ENCODE data around the gene TMEM40. TPM values are rescaled to one million over a fixed set of nuclear protein-coding genes. Genes with fewer than 3 reads are reported as not detected.
"Not testable (repeated sequence)": the region's sequence is repeated elsewhere in the genome, so short reads cannot be mapped to it uniquely, and the experiment has no call there.

TMEM40 gene
- total RNA-seq, 1 donor from 2014 or later = not detected

- no peaks in the 10 kb centered on the region for H3K36me3 Mint-ChIP-seq (ENCODE audit: insufficient read depth)
- H3K4me1 Mint-ChIP-seq (ENCODE audit: low read depth) = peaks cover 17% of the 10 kb centered on the region
- H3K4me3 Mint-ChIP-seq (ENCODE audit: low read depth) = no peak overlapping the region
- no peak for DNase-seq (ENCODE audit: low spot score, unreplicated experiment)
- H3K27me3 Mint-ChIP-seq = peaks cover 2% of the 10 kb centered on the region
- H3K27ac Mint-ChIP-seq = no peak overlapping the region
- no peak for TF ChIP-seq CTCF (IDR thresholded peaks at IDR 0.05; ENCODE audit: unreplicated experiment)
- peaks cover 4% of the 10 kb centered on the region for H3K9me3 Mint-ChIP-seq (ENCODE audit: low read depth)
These were observed 26.0 kb upstream of the TMEM40 start for GRCh38 chr3:12785096-12785495.

GRCh38 chr3:12782172-12782815, 23.2 kb upstream of the TMEM40 start:
- Mint-ChIP-seq H3K36me3 (ENCODE audit: insufficient read depth) (no peaks in the 10 kb centered on the region), H3K4me1 (ENCODE audit: low read depth) (peaks cover 17% of the 10 kb centered on the region), H3K27me3 (no peaks in the 10 kb centered on the region), H3K4me3 (ENCODE audit: low read depth) (no peak overlapping the region), H3K9me3 (ENCODE audit: low read depth) (peaks cover 4% of the 10 kb centered on the region), H3K27ac (no peak overlapping the region)
- no peak for TF ChIP-seq CTCF (IDR thresholded peaks at IDR 0.05; ENCODE audit: unreplicated experiment)
- DNase-seq (ENCODE audit: low spot score, unreplicated experiment) = no peak

- DNase-seq (ENCODE audit: low spot score, unreplicated experiment) = no peak
- Mint-ChIP-seq H3K4me3 (ENCODE audit: low read depth) (no peak overlapping the region), H3K27ac (no peak overlapping the region), H3K36me3 (ENCODE audit: insufficient read depth) (no peaks in the 10 kb centered on the region), H3K4me1 (ENCODE audit: low read depth) (peaks cover 17% of the 10 kb centered on the region), H3K27me3 (no peaks in the 10 kb centered on the region), H3K9me3 (ENCODE audit: low read depth) (peaks cover 4% of the 10 kb centered on the region)
- TF ChIP-seq CTCF (IDR thresholded peaks at IDR 0.05; ENCODE audit: unreplicated experiment) = no peak
These were observed 21.7 kb upstream of the TMEM40 start for GRCh38 chr3:12780751-12781150.

GRCh38 chr3:12777171-12777570, 18.1 kb upstream of the TMEM40 start:
- H3K27ac Mint-ChIP-seq = peak overlapping the region; percentile 41
- no peak overlapping the region for H3K4me3 Mint-ChIP-seq (ENCODE audit: low read depth)
- peaks cover 10% of the 10 kb centered on the region for H3K4me1 Mint-ChIP-seq (ENCODE audit: low read depth)
- H3K36me3 Mint-ChIP-seq (ENCODE audit: insufficient read depth) = no peaks in the 10 kb centered on the region
- TF ChIP-seq CTCF (IDR thresholded peaks at IDR 0.05; ENCODE audit: unreplicated experiment) = no peak
- DNase-seq (ENCODE audit: low spot score, unreplicated experiment) = no peak
- peaks cover 6% of the 10 kb centered on the region for H3K27me3 Mint-ChIP-seq
- peaks cover 3% of the 10 kb centered on the region for H3K9me3 Mint-ChIP-seq (ENCODE audit: low read depth)

- not testable (repeated sequence) for H3K27me3 Mint-ChIP-seq; H3K36me3 Mint-ChIP-seq (ENCODE audit: insufficient read depth); H3K9me3 Mint-ChIP-seq (ENCODE audit: low read depth); H3K4me1 Mint-ChIP-seq (ENCODE audit: low read depth); H3K27ac Mint-ChIP-seq; DNase-seq (ENCODE audit: low spot score, unreplicated experiment); H3K4me3 Mint-ChIP-seq (ENCODE audit: low read depth)
These were observed 16.9 kb upstream of the TMEM40 start for GRCh38 chr3:12775970-12776369.

GRCh38 chr3:12775226-12775625, 16.2 kb upstream of the TMEM40 start:
- H3K27me3 Mint-ChIP-seq = peaks cover 6% of the 10 kb centered on the region
- no peak overlapping the region for H3K27ac Mint-ChIP-seq
- H3K4me3 Mint-ChIP-seq (ENCODE audit: low read depth) = no peak overlapping the region
- DNase-seq (ENCODE audit: low spot score, unreplicated experiment) = no peak
- TF ChIP-seq CTCF (IDR thresholded peaks at IDR 0.05; ENCODE audit: unreplicated experiment) = no peak
- H3K36me3 Mint-ChIP-seq (ENCODE audit: insufficient read depth) = no peaks in the 10 kb centered on the region
- no peaks in the 10 kb centered on the region for H3K9me3 Mint-ChIP-seq (ENCODE audit: low read depth)
- H3K4me1 Mint-ChIP-seq (ENCODE audit: low read depth) = no peaks in the 10 kb centered on the region
